Activated B cell treated with CpG ODN at 0.5 μM for 24 hours (primary cell): ENCODE results near the gene KCTD1. TPM values are rescaled to one million over a fixed set of nuclear protein-coding genes. Genes with fewer than 3 reads are reported as not detected.

Source experiments
- ATAC-seq: fragments of 200-7000 bp; cut with Tn5 transposase; one replicate; pipeline ENCODE4 v1.10.0; 2021; ENCODE audit warnings: low read depth, mild to moderate bottlenecking, moderate library complexity
- CTCF ChIA-PET: fragments of 350-600 bp; sonication (Branson Sonifier 250); formaldehyde crosslinking; loops from one replicate; lab custom pipeline; 2021; ENCODE audit warnings: antibody characterized with exemption; lab: Charles Lee
- POLR2A ChIA-PET: fragments of 350-600 bp; sonication (Branson Sonifier 250); formaldehyde crosslinking; loops from one replicate; lab custom pipeline; 2021; ENCODE audit warnings: antibody characterized with exemption; lab: Charles Lee
- DNase-seq: peaks from one replicate; pipeline ENCODE4 v3.0.0; 2022
- H3K27ac Mint-ChIP-seq: one replicate; pipeline ENCODE4 v1.8.0; 2020; ENCODE audit warnings: mixed read lengths
- H3K27me3 Mint-ChIP-seq: one replicate; pipeline ENCODE4 v1.8.0; 2021; ENCODE audit warnings: mixed read lengths
- H3K36me3 Mint-ChIP-seq: one replicate; pipeline ENCODE4 v1.8.0; 2021; ENCODE audit warnings: low read depth, mixed read lengths
- H3K4me1 Mint-ChIP-seq: one replicate; pipeline ENCODE4 v1.8.0; 2021; ENCODE audit warnings: mixed read lengths
- H3K4me3 Mint-ChIP-seq: one replicate; pipeline ENCODE4 v1.8.0; 2020; ENCODE audit warnings: mild to moderate bottlenecking, mixed read lengths
- H3K9me3 Mint-ChIP-seq: one replicate; pipeline ENCODE4 v1.8.0; 2020; ENCODE audit warnings: mixed read lengths
- CTCF ChIP-seq: fragments of 200-600 bp; IDR thresholded peaks from one replicate; pipeline ENCODE4 v1.8.0; 2022; ENCODE audit warnings: antibody characterized with exemption, mild to moderate bottlenecking
- intact Hi-C: fragments of 100-400 bp; cut with micrococcal nuclease; formaldehyde crosslinking; loops from one replicate; pipeline ENCODE4 v1.15.1; 2024
- total RNA-seq: library from RNA; stranded (reverse); gene quantifications from 2 replicates; pipeline ENCODE4 v1.2.3, GENCODE V29; 2022

KCTD1 gene
- total RNA-seq, 1 donor from 2014 or later: 4.9 TPM

DNA sequence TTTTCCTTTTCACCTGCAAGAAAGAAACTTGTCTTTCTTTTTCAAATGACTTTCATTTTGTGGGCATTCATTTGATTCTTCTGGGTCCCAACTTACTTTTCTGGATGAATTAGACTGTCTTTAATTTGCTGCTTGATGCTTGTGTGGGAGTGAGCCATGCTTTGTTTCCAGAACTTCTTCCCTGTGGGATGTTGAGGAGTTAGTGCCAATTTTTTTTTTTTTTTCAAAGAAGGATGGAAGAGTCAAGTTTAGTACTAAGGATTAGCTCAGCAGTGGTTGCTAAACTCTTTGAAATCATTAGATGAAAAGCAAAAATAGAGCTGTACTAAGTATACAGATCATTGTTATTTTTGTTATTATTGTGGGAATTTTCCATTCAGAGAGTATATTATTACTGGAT, 17.2 kb upstream of the KCTD1 start:
- no peaks in the 10 kb centered on the region for H3K36me3 Mint-ChIP-seq
- no peak overlapping the region for H3K27ac Mint-ChIP-seq
- intact Hi-C loops: no loop called here
- no peak overlapping the region for H3K4me3 Mint-ChIP-seq
- H3K4me1 Mint-ChIP-seq: no peaks in the 10 kb centered on the region
- ATAC-seq (no peak), DNase-seq (no peak)
- ChIA-PET CTCF (no interaction called here), POLR2A (no interaction called here)
- H3K27me3 Mint-ChIP-seq: peaks cover 28% of the 10 kb centered on the region
- no peak for TF ChIP-seq CTCF
- no peaks in the 10 kb centered on the region for H3K9me3 Mint-ChIP-seq

DNA sequence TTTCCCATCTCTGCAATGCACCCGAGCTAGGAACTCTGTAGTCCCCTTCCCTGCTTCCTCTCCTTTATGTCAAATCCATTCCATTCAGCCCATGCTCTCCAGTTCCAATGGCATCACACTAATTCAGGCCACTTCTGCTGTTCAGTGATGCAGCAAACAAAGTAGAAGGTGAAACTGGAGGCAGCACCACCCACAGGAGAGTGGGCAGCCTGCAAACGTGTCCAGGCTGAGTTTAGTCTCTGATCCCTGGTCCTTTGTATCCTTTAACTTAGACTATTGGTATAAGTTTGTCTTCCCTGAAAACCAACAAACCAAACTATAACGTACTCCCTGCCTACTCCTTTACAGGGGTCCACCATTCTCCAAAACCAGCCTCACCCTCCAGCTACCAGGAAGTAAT, 14.7 kb upstream of the KCTD1 start:
- CTCF ChIA-PET: no interaction called here

DNA sequence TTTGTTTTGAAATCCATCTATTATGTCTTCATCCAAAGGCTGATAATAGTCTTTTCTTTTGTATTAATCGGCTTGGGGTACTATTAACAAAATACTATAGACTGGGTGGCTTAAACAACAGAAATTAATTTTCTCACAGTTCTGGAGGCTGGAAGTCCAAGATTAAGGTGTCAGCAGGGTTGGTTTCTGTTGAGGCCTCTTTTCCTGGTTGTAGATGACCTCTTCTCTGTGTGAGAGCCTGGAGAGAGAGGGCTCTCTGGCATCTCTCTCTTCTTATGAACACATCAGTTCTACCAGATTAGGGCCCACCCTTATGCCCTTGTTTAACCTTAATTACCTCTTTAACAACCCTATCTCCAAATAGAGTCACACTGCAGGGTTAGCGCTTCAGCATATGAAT, 14.2 kb upstream of the KCTD1 start:
- Mint-ChIP-seq H3K27ac (no peak overlapping the region), H3K36me3 (no peaks in the 10 kb centered on the region), H3K4me1 (no peaks in the 10 kb centered on the region), H3K9me3 (no peaks in the 10 kb centered on the region), H3K4me3 (no peak overlapping the region), H3K27me3 (peaks cover 27% of the 10 kb centered on the region)
- TF ChIP-seq CTCF: no peak
- ChIA-PET CTCF (no interaction called here), POLR2A (no interaction called here)
- intact Hi-C loops: no loop called here
- ATAC-seq (no peak), DNase-seq (no peak)

More for the DNA sequence above, 14.7 kb upstream of the KCTD1 start:
- ATAC-seq (no peak), DNase-seq (no peak)
- peaks cover 26% of the 10 kb centered on the region for H3K27me3 Mint-ChIP-seq
- TF ChIP-seq CTCF: no peak
- no peaks in the 10 kb centered on the region for H3K4me1 Mint-ChIP-seq
- H3K9me3 Mint-ChIP-seq: no peaks in the 10 kb centered on the region
- intact Hi-C loops: no loop called here
- no peak overlapping the region for H3K27ac Mint-ChIP-seq
- POLR2A ChIA-PET: no interaction called here
- H3K4me3 Mint-ChIP-seq: no peak overlapping the region
- no peaks in the 10 kb centered on the region for H3K36me3 Mint-ChIP-seq

DNA sequence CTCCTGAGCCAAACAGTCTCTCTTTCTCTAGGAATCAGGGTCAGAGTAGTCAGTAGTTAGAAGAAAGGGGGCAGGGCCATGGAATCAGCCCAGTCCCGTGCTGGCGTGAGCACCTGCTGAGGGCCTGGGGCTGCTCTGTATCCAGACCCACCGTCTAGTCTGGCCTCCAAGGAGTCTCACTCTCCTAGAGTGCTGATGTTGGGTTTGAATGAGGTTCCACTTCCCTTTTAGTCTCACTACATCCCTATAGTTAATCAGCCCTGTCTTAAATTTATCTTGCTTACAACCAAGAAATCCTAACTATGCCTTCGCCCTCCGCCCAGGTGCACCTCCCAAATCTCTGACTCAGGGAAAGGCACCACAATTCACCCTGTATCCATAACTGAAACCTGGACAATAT, 13.4 kb upstream of the KCTD1 start:
- ChIA-PET CTCF (no interaction called here), POLR2A (no interaction called here)
- DNase-seq (no peak), ATAC-seq (no peak)
- intact Hi-C loops: no loop called here
- Mint-ChIP-seq H3K4me1 (no peaks in the 10 kb centered on the region), H3K36me3 (no peaks in the 10 kb centered on the region), H3K27ac (no peak overlapping the region), H3K4me3 (no peak overlapping the region), H3K27me3 (peaks cover 25% of the 10 kb centered on the region), H3K9me3 (no peaks in the 10 kb centered on the region)
- no peak for TF ChIP-seq CTCF

- POLR2A ChIA-PET: no interaction called here
- no peak overlapping the region for H3K4me3 Mint-ChIP-seq
- no peaks in the 10 kb centered on the region for H3K36me3 Mint-ChIP-seq
- intact Hi-C loops: no loop called here
- no peak for ATAC-seq
- DNase-seq: no peak
- CTCF ChIA-PET: no interaction called here
- TF ChIP-seq CTCF: no peak
- H3K27me3 Mint-ChIP-seq: peaks cover 26% of the 10 kb centered on the region
- peaks cover 3% of the 10 kb centered on the region for H3K4me1 Mint-ChIP-seq
- H3K27ac Mint-ChIP-seq: no peak overlapping the region
- no peaks in the 10 kb centered on the region for H3K9me3 Mint-ChIP-seq
Observed at GRCh38 chr18:26556573-26556972, 8.2 kb upstream of the KCTD1 start.
